ENCODE measurements around the gene CHURC1. TPM values are rescaled to one million over a fixed set of nuclear protein-coding genes. Genes with fewer than 3 reads are reported as not detected.

CHURC1 gene
- total RNA-seq: 91.3 TPM
- long read RNA-seq, transcript CHURC1-203 (4 exons, 2,629 nt): major isoform, 64 of 85 reads
- long read RNA-seq, transcript CHURC1-208 (4 exons, 3,615 nt): minor isoform, 12 of 85 reads
- long read RNA-seq, partial matches to known transcripts: 3 of 85 reads
- long read RNA-seq, other reads (novel, unspliced or antisense): 1 of 85 reads

GRCh38 chr14:64914237-64915028 is at the start of gene CHURC1:
Gene CHURC1, plus strand, starts transcription at chr14:64914455. Its CDS starts 41 bp downstream, at chr14:64914496.
- intact Hi-C loops (cut with micrococcal nuclease): no loop called here

GRCh38 chr14:64865109-64865508 is 49.1 kb upstream of the CHURC1 start:
- ATAC-seq (no peak), DNase-seq (no peak)
- intact Hi-C loops (cut with micrococcal nuclease): no loop called here

More at GRCh38 chr14:64914237-64915028, at the start of gene CHURC1:
- ATAC-seq (peak; percentile 99), DNase-seq (peak; percentile 97)

GRCh38 chr14:64865992-64866391 is 48.3 kb upstream of the CHURC1 start:
- ATAC-seq (no peak), DNase-seq (no peak)
- intact Hi-C loops (cut with micrococcal nuclease): no loop called here

- intact Hi-C loops (cut with micrococcal nuclease): no loop called here
- DNase-seq (no peak), ATAC-seq (no peak)
Observed at GRCh38 chr14:64867182-64867581, 47.1 kb upstream of the CHURC1 start.

- DNase-seq (no peak), ATAC-seq (peak; percentile 45)
- intact Hi-C loops (cut with micrococcal nuclease): no loop called here
Observed at GRCh38 chr14:64868379-64868778, 45.9 kb upstream of the CHURC1 start.

- intact Hi-C loops (cut with micrococcal nuclease): no loop called here
- no peak for ATAC-seq
- DNase-seq: no peak
Observed at GRCh38 chr14:64868841-64869240, 45.4 kb upstream of the CHURC1 start.

GRCh38 chr14:64870160-64870559 is 44.1 kb upstream of the CHURC1 start:
- DNase-seq (no peak), ATAC-seq (no peak)
- intact Hi-C loops (cut with micrococcal nuclease): loop anchor here (10.0 kb wide), 1 partner anchor 1375 kb away; no protein-coding TSS in a partner anchor

GRCh38 chr14:64871344-64871743 is 42.9 kb upstream of the CHURC1 start:
- ATAC-seq: no peak
- DNase-seq: no peak
- intact Hi-C loops (cut with micrococcal nuclease): loop anchor here (10.0 kb wide), 1 partner anchor 1373 kb away; no protein-coding TSS in a partner anchor

GRCh38 chr14:64873506-64874219 is 40.6 kb upstream of the CHURC1 start:
- no peak for DNase-seq
- intact Hi-C loops (cut with micrococcal nuclease): loop anchor here (10.0 kb wide), 1 partner anchor 1371 kb away; no protein-coding TSS in a partner anchor
- no peak for ATAC-seq

GRCh38 chr14:64875350-64875749 is 38.9 kb upstream of the CHURC1 start:
- DNase-seq (no peak), ATAC-seq (no peak)
- intact Hi-C loops (cut with micrococcal nuclease): loop anchor here (10.0 kb wide), 1 partner anchor 1369 kb away; no protein-coding TSS in a partner anchor

GRCh38 chr14:64877846-64878245 is 36.4 kb upstream of the CHURC1 start:
- ATAC-seq (no peak), DNase-seq (no peak)
- intact Hi-C loops (cut with micrococcal nuclease): loop anchor here (10.0 kb wide), 1 partner anchor 1367 kb away; no protein-coding TSS in a partner anchor

GRCh38 chr14:64878837-64879634 is 35.2 kb upstream of the CHURC1 start:
- ATAC-seq (peak; percentile 55), DNase-seq (peak; percentile 54)
- intact Hi-C loops (cut with micrococcal nuclease): loop anchor here (10.0 kb wide), 1 partner anchor 1366 kb away; no protein-coding TSS in a partner anchor

- intact Hi-C loops (cut with micrococcal nuclease): loop anchor here (10.0 kb wide), 1 partner anchor 1365 kb away; no protein-coding TSS in a partner anchor
- peak; percentile 93 for ATAC-seq
- peak; percentile 88 for DNase-seq
Observed at GRCh38 chr14:64879635-64880220, 34.5 kb upstream of the CHURC1 start, which contains the start of gene SPTB. Gene SPTB, minus strand, starts transcription at chr14:64879907. Its CDS starts 56,813 bp downstream, at chr14:64823094.

GRCh38 chr14:64880221-64881121 is 33.8 kb upstream of the CHURC1 start:
- intact Hi-C loops (cut with micrococcal nuclease): no loop called here
- peak; percentile 73 for DNase-seq
- peak; percentile 73 for ATAC-seq

- no peak for DNase-seq
- intact Hi-C loops (cut with micrococcal nuclease): no loop called here
- no peak for ATAC-seq
Observed at GRCh38 chr14:64885559-64885958, 28.7 kb upstream of the CHURC1 start.

- ATAC-seq: no peak
- intact Hi-C loops (cut with micrococcal nuclease): no loop called here
- DNase-seq: no peak
Observed at GRCh38 chr14:64889352-64889751, 24.9 kb upstream of the CHURC1 start.

- intact Hi-C loops (cut with micrococcal nuclease): loop anchor here (5.0 kb wide), 1 partner anchor 69 kb away; no protein-coding TSS in a partner anchor
- DNase-seq: no peak
- ATAC-seq: no peak
Observed at GRCh38 chr14:64891173-64891838, 22.9 kb upstream of the CHURC1 start.

Data from left ventricle myocardium superior (tissue), 1 donor.